ENCODE data around the gene KRT222. TPM values are rescaled to one million over a fixed set of nuclear protein-coding genes. Genes with fewer than 3 reads are reported as not detected.

The KRT222 gene
- total RNA-seq, 3 donors from 2014 or later: 0.43 to 1.0 TPM; not detected in 1

DNA sequence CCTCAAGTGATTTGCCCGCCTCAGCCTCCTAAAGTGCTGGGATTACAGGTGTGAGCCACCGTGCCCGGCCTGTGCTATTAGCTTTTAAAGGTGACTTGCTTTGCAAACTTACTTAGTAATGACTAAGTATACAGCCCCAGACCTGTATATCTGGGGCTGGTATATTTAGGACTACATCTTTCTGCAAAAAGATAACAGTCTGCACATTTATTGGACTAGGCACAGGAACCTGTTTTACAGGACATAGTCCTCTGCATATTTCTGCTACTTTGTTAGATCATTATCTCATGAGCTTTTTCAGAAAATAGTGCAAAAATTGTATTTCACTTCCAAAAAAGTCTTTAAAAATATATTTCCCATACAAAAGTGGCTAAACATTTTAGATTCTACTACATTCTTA is 37.3 kb upstream of the KRT222 start:
- Histone ChIP-seq H3K36me3 (ENCODE audit: low read depth) (no peaks in the 10 kb centered on the region), H3K9me3 (no peaks in the 10 kb centered on the region), H3K4me1 (ENCODE audit: low read depth) (no peaks in the 10 kb centered on the region), H3K4me3 (no peak overlapping the region)
- DNase-seq (no peak), ATAC-seq (no peak)
- intact Hi-C loops (cut with DNase I, micrococcal nuclease): no loop called here
- TF ChIP-seq, protein P1, sequence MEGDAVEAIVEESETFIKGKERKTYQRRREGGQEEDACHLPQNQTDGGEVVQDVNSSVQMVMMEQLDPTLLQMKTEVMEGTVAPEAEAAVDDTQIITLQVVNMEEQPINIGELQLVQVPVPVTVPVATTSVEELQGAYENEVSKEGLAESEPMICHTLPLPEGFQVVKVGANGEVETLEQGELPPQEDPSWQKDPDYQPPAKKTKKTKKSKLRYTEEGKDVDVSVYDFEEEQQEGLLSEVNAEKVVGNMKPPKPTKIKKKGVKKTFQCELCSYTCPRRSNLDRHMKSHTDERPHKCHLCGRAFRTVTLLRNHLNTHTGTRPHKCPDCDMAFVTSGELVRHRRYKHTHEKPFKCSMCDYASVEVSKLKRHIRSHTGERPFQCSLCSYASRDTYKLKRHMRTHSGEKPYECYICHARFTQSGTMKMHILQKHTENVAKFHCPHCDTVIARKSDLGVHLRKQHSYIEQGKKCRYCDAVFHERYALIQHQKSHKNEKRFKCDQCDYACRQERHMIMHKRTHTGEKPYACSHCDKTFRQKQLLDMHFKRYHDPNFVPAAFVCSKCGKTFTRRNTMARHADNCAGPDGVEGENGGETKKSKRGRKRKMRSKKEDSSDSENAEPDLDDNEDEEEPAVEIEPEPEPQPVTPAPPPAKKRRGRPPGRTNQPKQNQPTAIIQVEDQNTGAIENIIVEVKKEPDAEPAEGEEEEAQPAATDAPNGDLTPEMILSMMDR (IDR thresholded peaks at IDR 0.05): no peak

DNA sequence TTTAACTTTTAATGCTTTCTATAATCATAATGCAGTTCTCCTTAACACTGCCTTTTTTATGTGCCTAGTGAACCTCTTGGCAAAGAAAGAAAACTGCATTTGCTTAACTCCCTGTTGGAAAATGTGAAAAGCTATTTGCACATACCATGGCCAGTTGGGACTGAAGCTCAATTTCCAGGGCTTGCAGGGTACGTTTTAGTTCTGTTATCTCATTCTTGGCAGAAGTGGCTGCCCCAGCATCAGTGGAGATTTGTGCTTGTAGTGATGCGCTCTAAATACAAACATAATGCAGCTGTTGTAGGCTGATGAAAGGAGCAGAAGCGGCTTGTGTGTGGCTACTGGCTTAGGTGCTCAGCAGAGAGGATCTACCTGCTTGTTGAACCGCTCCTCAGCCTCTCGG is 34.9 kb upstream of the KRT222 start:
- no peak for ATAC-seq
- Histone ChIP-seq H3K36me3 (ENCODE audit: low read depth) (no peaks in the 10 kb centered on the region), H3K4me1 (ENCODE audit: low read depth) (no peaks in the 10 kb centered on the region), H3K4me3 (no peak overlapping the region), H3K9me3 (no peaks in the 10 kb centered on the region)
- intact Hi-C loops (cut with DNase I, micrococcal nuclease): no loop called here
- no peak for DNase-seq
- TF ChIP-seq, protein P1 (IDR thresholded peaks at IDR 0.05): no peak

DNA sequence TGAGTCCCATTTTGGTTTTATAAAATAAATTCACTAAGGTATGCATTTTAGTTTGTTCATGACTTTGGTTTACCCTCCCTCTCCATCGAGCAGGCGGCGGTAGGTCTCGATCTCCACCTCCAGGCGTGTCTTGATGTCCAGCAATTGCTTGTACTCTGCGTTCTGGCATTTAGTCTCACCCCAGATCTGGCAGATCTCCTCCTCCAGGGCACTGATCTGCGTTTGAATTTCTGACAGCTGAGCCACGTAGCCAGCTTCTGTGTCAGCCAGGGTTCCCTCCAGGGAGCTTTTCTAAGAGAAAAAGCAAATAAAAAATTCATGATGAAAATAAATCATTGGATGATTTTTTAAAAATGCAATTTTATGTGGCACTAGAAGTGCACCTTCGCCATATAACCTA is 34.4 kb upstream of the KRT222 start:
- Histone ChIP-seq H3K36me3 (ENCODE audit: low read depth) (no peaks in the 10 kb centered on the region), H3K4me3 (no peak overlapping the region), H3K9me3 (no peaks in the 10 kb centered on the region), H3K4me1 (ENCODE audit: low read depth) (no peaks in the 10 kb centered on the region)
- TF ChIP-seq, protein P1 (IDR thresholded peaks at IDR 0.05): no peak
- intact Hi-C loops (cut with DNase I, micrococcal nuclease): no loop called here
- ATAC-seq: no peak
- DNase-seq: no peak

DNA sequence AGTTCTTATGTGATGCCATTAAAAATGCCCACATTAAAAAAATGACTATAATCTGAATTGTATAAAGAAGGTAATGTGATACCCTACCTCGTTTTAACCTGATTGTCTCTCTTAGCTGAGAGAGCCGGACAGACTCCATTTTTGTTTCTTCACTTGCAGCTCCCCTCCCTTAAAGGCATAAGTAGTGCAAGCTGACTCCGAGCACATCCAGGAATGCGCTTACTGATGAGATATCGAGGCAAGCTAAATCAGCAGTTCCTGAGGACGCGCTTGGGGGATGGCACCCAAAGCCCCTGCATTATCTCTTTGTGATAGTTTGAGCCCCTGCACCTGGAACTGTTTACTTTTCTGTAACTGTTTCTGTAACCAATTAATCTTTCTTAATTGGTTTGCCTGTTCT is 32.3 kb upstream of the KRT222 start:
- ATAC-seq (no peak), DNase-seq (no peak)
- intact Hi-C loops (cut with DNase I, micrococcal nuclease): no loop called here
- Histone ChIP-seq H3K4me3 (no peak overlapping the region), H3K4me1 (ENCODE audit: low read depth) (no peaks in the 10 kb centered on the region), H3K36me3 (ENCODE audit: low read depth) (no peaks in the 10 kb centered on the region), H3K9me3 (no peaks in the 10 kb centered on the region)
- TF ChIP-seq, protein P1 (IDR thresholded peaks at IDR 0.05): no peak

DNA sequence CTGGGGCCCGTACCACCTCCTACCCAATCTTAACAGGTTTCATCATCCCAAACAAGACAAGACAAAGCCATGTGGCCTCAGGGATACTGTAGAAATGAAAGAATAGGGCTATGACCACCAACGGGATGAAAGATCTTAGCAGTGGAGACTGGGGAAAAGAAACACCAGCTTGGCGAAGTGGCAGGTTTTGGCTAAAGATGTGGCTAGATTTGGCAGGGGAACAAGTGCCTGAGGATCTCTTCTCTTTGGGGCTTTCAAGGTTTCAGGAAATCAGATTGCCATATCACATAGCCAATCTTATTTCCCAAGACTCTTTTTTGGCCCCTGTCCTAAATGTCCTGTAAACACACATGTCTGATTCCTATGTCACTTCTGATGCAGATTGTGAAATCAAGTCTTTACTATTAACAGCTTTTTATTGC is 31.7 kb upstream of the KRT222 start:
- TF ChIP-seq, protein P1 (IDR thresholded peaks at IDR 0.05): no peak
- ATAC-seq: no peak
- no peak overlapping the region for H3K4me3 ChIP-seq

DNA sequence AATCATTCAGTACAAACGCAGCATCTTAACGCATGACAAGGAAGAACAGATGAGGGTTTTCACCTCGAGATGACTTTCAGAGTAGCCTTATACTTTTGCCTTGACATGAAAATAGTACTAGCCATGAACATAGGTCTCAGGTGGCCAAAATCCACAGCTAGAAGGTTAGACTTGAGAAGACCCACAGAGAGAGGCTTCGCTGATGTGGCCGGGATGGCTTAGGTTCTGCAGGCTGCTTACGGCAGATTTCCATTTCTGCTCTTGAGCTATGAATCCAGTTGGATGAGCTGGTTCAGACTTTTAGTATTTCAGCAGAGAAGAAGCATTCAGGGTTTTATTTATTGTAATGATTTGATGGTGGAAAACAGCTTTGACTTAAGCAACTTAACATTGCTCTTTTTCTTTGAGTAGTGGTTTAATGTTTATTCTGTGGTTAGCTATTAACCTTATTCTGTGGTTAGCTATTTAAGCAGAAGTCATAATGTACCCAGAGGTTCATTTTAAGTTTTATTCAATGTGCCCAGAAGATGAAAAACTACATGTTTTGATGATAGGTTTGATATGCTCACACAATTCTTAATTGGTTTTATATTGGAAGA is 31.0 kb upstream of the KRT222 start:
- Histone ChIP-seq H3K9me3 (no peaks in the 10 kb centered on the region), H3K36me3 (ENCODE audit: low read depth) (no peaks in the 10 kb centered on the region), H3K4me3 (no peak overlapping the region), H3K4me1 (ENCODE audit: low read depth) (no peaks in the 10 kb centered on the region)
- TF ChIP-seq, protein P1 (IDR thresholded peaks at IDR 0.05): no peak
- no peak for DNase-seq
- ATAC-seq: no peak
- intact Hi-C loops (cut with DNase I, micrococcal nuclease): no loop called here

More for the DNA sequence above, 31.7 kb upstream of the KRT222 start:
- Histone ChIP-seq H3K4me1 (ENCODE audit: low read depth) (no peaks in the 10 kb centered on the region), H3K9me3 (no peaks in the 10 kb centered on the region), H3K36me3 (ENCODE audit: low read depth) (no peaks in the 10 kb centered on the region)
- no peak for DNase-seq
- intact Hi-C loops (cut with DNase I, micrococcal nuclease): no loop called here
